Tibial artery (tissue), 4 donors: ENCODE measurements around the gene HYAL3.
A peak's percentile ranks its signal among the peaks of the same experiment; 100 is the strongest.

Source experiments
- DNase-seq, 2 donors: peaks; one replicate each; pipeline ENCODE4 v3.0.0-alpha.2; 2019
- H3K27ac ChIP-seq, 2 donors: fragments of 200-600 bp; sonication (generic) in 1 of 2; 1 replicate in 1 of 2; 2 replicates in 1 of 2; pipeline ENCODE4 v1.5.1; 2018 to 2019; ENCODE audit warnings: mild to moderate bottlenecking in 1 of 2
- H3K27me3 ChIP-seq, 2 donors: fragments of 200-600 bp; sonication (generic) in 1 of 2; one replicate each; pipeline versions ENCODE4 v1.5.1 to v1.6.0; 2016 to 2019
- H3K36me3 ChIP-seq, 3 donors: fragments of 200-600 bp; sonication (generic) in 2 of 3; one replicate each; pipeline ENCODE4 v1.5.1; 2016 to 2019; ENCODE audit warnings: mild to moderate bottlenecking in 2 of 3
- H3K4me1 ChIP-seq, 4 donors: fragments of 200-600 bp; sonication (generic) in 2 of 4; 1 replicate in 3 of 4; 2 replicates in 1 of 4; pipeline ENCODE4 v1.5.1; 2016 to 2019
- H3K4me3 ChIP-seq, 2 donors: fragments of 200-600 bp; sonication (generic) in 1 of 2; 1 replicate in 1 of 2; 2 replicates in 1 of 2; pipeline ENCODE4 v1.5.1; 2018 to 2019; ENCODE audit warnings: mild to moderate bottlenecking in 2 of 2
- H3K9me3 ChIP-seq, 3 donors: fragments of 200-600 bp; sonication (generic) in 1 of 3; one replicate each; pipeline ENCODE4 v1.5.1; 2016 to 2019
- CTCF ChIP-seq, 2 experiments: fragments of 200-600 bp in 1 of 2; fragments of 450-650 bp in 1 of 2; IDR thresholded peaks; one replicate each; pipeline ENCODE4 v1.5.1; 2017 to 2019; ENCODE audit warnings: antibody characterized with exemption in 2 of 2, mild to moderate bottlenecking in 1 of 2, moderate library complexity in 1 of 2
- intact Hi-C: fragments of 100-400 bp; cut with DNase I; formaldehyde crosslinking; loops from one replicate; pipeline ENCODE4 v1.15.0; 2023; ENCODE audit warnings: low total_unique reads

Gene HYAL3

DNA sequence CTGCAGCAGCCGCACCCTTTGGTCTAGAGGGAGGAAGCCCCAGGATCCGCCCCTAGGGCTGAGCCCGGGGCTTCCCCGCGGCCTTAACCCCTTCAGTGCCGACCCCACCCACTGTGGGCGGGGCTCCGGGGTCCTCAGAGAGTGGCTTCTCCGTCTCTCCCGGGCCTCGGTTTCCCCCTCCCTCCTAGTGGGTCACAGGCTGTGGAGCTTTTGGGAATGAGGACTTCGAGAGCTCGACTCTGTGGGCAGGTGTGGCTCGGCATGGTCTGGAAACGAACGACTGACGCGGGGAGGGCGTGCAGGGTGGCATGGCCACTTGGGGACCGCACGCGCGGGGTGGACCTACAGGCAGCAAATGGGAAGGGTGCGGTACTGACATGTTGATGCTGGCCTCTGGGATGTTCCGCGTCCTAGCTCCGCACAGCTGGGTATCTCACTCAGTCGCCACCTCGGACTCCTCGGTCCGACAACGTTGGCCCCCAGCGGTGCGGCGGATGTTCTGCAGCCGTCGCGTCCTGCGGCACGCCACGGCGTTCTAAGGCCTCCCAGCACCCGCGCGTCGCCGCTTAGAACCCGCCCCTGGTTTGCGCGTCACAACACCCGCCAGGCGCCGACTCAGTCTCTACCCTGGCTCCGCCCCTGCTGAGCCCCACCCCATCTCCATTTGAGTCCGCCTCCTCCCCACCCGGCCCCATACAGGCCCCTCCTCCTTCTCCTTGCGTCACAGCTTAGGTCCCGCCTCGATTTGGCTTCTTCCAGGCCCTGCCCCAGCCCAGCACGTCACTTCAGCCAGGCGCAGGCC is at the start of gene HYAL3, which contains the start of gene NAA80:
HYAL3 (minus strand) TSS at position 570 of the 802 bp plus-strand sequence. CDS start 3,803 bp downstream, outside the sequence.
NAA80 (minus strand) TSS at position 570 of the 802 bp plus-strand sequence. CDS start 1,942 bp downstream, outside the sequence.
- peak; percentile 43 to 67 for TF ChIP-seq CTCF (IDR thresholded peaks at IDR 0.05)
- Histone ChIP-seq H3K36me3 (peaks cover 0 to 9% (median 0%) of the 10 kb centered on the region in 3 donors), H3K4me1 (peaks cover 8 to 41% (median 32%) of the 10 kb centered on the region in 4 donors), H3K9me3 (no peaks in the 10 kb centered on the region), H3K4me3 (peak within 1 kb of the TSS; percentile 61 to 86), H3K27me3 (no peaks in the 10 kb centered on the region), H3K27ac (peak within 1 kb of the TSS; percentile 90 to 93)
- DNase-seq, result peak; percentile 99 to 100
- intact Hi-C loops, result no loop called here

DNA sequence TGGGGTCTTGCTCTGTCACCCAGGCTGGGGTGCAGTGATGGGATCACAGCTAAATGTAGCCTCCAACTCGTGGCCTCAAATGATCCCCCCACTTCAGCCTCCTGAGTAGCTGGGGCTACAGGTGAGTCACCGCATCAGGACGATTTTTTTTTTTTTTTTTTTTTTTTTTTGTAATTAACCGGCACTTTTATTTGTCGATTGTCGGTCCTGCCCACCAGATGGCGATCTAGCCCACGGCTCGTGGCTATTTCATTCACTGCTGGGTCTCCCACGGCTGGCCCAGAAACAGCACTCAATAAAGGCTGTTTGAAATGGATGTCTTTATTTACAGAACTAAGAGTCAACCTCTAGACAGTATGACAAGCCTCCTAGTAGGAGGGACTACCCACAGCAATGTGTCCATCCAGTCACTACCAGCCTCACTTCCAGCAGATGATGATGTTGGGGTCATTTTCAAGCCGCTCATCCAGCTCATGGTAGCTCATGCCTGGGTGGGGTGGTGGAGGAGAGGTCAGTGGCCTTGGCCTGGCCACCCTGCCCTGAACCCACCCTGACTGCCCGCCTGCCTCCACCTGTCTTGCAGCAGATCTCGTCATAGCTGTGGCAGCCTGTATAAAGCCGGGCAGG is 48.1 kb upstream of the HYAL3 start:
- Histone ChIP-seq H3K27ac (peak overlapping the region in 1 of 2 donors; percentile 16), H3K36me3 (peaks cover 0 to 17% (median 14%) of the 10 kb centered on the region in 3 donors), H3K4me3 (no peak overlapping the region), H3K27me3 (no peaks in the 10 kb centered on the region), H3K4me1 (peaks cover 0 to 44% (median 38%) of the 10 kb centered on the region in 4 donors), H3K9me3 (no peaks in the 10 kb centered on the region)
- intact Hi-C loops, result loop anchor here (5.0 to 10.0 kb wide), 2 partner anchors 195 to 1628 kb away; partner anchors contain the start of genes ABHD14A and ABHD14B
- TF ChIP-seq CTCF (IDR thresholded peaks at IDR 0.05), result peak; percentile 41 to 50
- peak in 1 of 2 donors; percentile 62 for DNase-seq

- Histone ChIP-seq H3K4me1 (peaks cover 0 to 45% (median 33%) of the 10 kb centered on the region in 4 donors), H3K4me3 (peak within 1 kb of the TSS; percentile 31 to 54), H3K9me3 (no peaks in the 10 kb centered on the region), H3K27me3 (no peaks in the 10 kb centered on the region), H3K27ac (peak within 1 kb of the TSS; percentile 3 to 45), H3K36me3 (peaks cover 0 to 17% (median 14%) of the 10 kb centered on the region in 3 donors)
- TF ChIP-seq CTCF (IDR thresholded peaks at IDR 0.05), result no peak
- no peak for DNase-seq
- intact Hi-C loops, result loop anchor here (5.0 to 10.0 kb wide), 2 partner anchors 197 to 1629 kb away; partner anchors contain the start of genes ABHD14A and ABHD14B
Measured at GRCh38 chr3:50345586-50346234, 46.5 kb upstream of the HYAL3 start, which contains the start of gene ZMYND10. Gene ZMYND10 (minus strand): TSS chr3:50345732. CDS start chr3:50345579, 153 bp downstream.

GRCh38 chr3:50345008-50345407 is 45.8 kb upstream of the HYAL3 start:
- H3K27ac ChIP-seq, result peak overlapping the region in 1 of 2 donors; percentile 3
- DNase-seq, result no peak
- H3K36me3 ChIP-seq, result peaks cover 0 to 17% (median 14%) of the 10 kb centered on the region in 3 donors
- H3K27me3 ChIP-seq, result no peaks in the 10 kb centered on the region
- intact Hi-C loops, result loop anchor here (5.0 to 10.0 kb wide), 2 partner anchors 197 to 1630 kb away; partner anchors contain the start of genes ABHD14A and ABHD14B
- peak overlapping the region; percentile 31 to 54 for H3K4me3 ChIP-seq
- H3K9me3 ChIP-seq, result no peaks in the 10 kb centered on the region
- H3K4me1 ChIP-seq, result peaks cover 0 to 48% (median 34%) of the 10 kb centered on the region in 4 donors
- no peak for TF ChIP-seq CTCF (IDR thresholded peaks at IDR 0.05)
